Measurements from ENCODE around the gene SHISA9. TPM values are rescaled to one million over a fixed set of nuclear protein-coding genes. Genes with fewer than 3 reads are reported as not detected.

The SHISA9 gene
- total and polyA plus RNA-seq, 2 of the 4 experiments (the other 2 are of a cell fraction), result under 0.01 TPM; not detected in 1

GRCh38 chr16:13104772-13105171, 203.4 kb downstream of the SHISA9 start:
- Histone ChIP-seq H3K56ac (ENCODE audit: extremely low read depth, insufficient read depth, low read length) (no peak overlapping the region), H3K4ac (ENCODE audit: low read depth, low read length) (no peak overlapping the region), H3K27me3 (ENCODE audit: control insufficient read depth, insufficient read depth, low read length) (no peaks in the 10 kb centered on the region), H3K18ac (ENCODE audit: low read depth, low read length) (no peak overlapping the region), H3K4me1 (ENCODE audit: control insufficient read depth, insufficient read depth, low read length) (no peaks in the 10 kb centered on the region), H2BK120ac (ENCODE audit: low read depth, low read length) (no peak overlapping the region), H3K9me1 (ENCODE audit: insufficient read depth, low read length) (no peaks in the 10 kb centered on the region), H4K5ac (ENCODE audit: low read depth, low read length) (no peak overlapping the region), H2AFZ (replicated peaks; ENCODE audit: low read length, poor library complexity) (no peak overlapping the region), H2AK5ac (ENCODE audit: low read depth, low read length) (no peak overlapping the region), H3K9me3 (ENCODE audit: control insufficient read depth, insufficient read depth, low read length) (peaks cover 26% of the 10 kb centered on the region), H3K36me3 (ENCODE audit: control insufficient read depth, insufficient read depth, low read length) (no peaks in the 10 kb centered on the region), H3K79me1 (ENCODE audit: low read depth in 1 of 2, low read length in 2 of 2) (no peaks in the 10 kb centered on the region), H3K14ac (replicated peaks; ENCODE audit: low read depth, low read length) (no peak overlapping the region), H3K23ac (ENCODE audit: low read depth, low read length) (no peak overlapping the region), H3K4me3 (ENCODE audit: insufficient read depth, low read depth, low read length) (no peak overlapping the region), H4K91ac (ENCODE audit: insufficient read depth, low read depth, low read length) (no peak overlapping the region), H4K8ac (ENCODE audit: low read depth in 2 of 2, low read length in 2 of 2) (no peak overlapping the region), H3K27ac (ENCODE audit: insufficient read depth, low read length) (no peak overlapping the region), H3K9ac (ENCODE audit: low read depth, low read length) (no peak overlapping the region), H2AK9ac (replicated peaks; ENCODE audit: low read depth, low read length, poor library complexity) (no peak overlapping the region), H2BK15ac (ENCODE audit: low read depth, low read length) (no peak overlapping the region), H2BK20ac (ENCODE audit: low read depth, low read length) (no peak overlapping the region), H4K20me1 (ENCODE audit: insufficient read depth, low read length) (no peaks in the 10 kb centered on the region), H2BK5ac (ENCODE audit: low read depth, low read length, poor library complexity, severe bottlenecking) (no peak overlapping the region), H3K4me2 (ENCODE audit: low read depth, low read length) (no peak overlapping the region)
- no peak for ATAC-seq (ENCODE audit: low read depth)
- DNase-seq, result no peak
- in situ Hi-C loops (cut with MboI; ENCODE audit: low sequenced_read_pairs), result no loop called here
- TF ChIP-seq ELK1 (IDR thresholded peaks at IDR 0.05; ENCODE audit: borderline replicate concordance, low read depth, low read length) (no peak), FOS (IDR thresholded peaks at IDR 0.05; ENCODE audit: low read depth, low read length) (no peak), POLR2A (IDR thresholded peaks at IDR 0.05; ENCODE audit: low read depth, low read length) (no peak), MXI1 (IDR thresholded peaks at IDR 0.05; ENCODE audit: borderline replicate concordance, low read depth, low read length) (no peak), RAD21 (IDR thresholded peaks at IDR 0.05; ENCODE audit: low read length) (no peak), MAZ (IDR thresholded peaks at IDR 0.05; ENCODE audit: borderline replicate concordance, low read depth, low read length) (no peak), MAFK (IDR thresholded peaks at IDR 0.05; ENCODE audit: low read depth, low read length) (no peak), RFX5 (IDR thresholded peaks at IDR 0.05; ENCODE audit: low read depth, low read length) (no peak)
- ChIA-PET POLR2A (ENCODE audit: unreplicated experiment) (no interaction called here), CTCF (no interaction called here)
- no TSS peak for BruUV-seq (replicated peaks)
- dilution Hi-C loops (cut with HindIII; ENCODE audit: low sequenced_read_pairs, unreplicated experiment), result no loop called here
- intact Hi-C loops (cut with micrococcal nuclease), result no loop called here
- no CpG with 5 or more reads among the region's 5 CpGs for WGBS, 2 experiments (ENCODE audit: extremely low coverage in 2 of 2, insufficient read length in 1 of 2)
